HTERT RPE-1 (cell line): ENCODE results near the gene KLHL3.

Experiments used
- in situ Hi-C: fragments of 300-500 bp; cut with MboI; formaldehyde crosslinking; loops from 4 replicates; pipeline ENCODE4 v1.14.3; 2020; ENCODE audit warnings: low sequenced_read_pairs

Gene KLHL3

DNA sequence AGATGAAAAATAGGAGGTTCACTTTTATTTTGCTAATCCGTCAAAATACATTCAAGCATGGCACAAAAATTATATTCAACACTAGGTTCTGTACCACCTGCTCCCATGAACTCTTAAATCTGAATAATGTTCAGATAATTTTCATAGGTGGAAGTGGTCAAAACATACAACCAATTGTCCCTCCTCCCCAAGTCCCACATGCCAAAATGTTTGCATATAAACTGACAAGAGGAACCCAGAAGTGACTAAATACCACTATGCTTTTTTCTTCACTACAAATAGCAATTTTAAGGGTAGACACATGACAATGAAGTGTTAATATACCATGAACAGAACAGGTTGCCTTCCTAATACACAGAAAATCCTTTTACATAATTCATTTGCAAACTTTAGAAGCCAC lies 14.5 kb upstream of the KLHL3 start:
- in situ Hi-C loops, result no loop called here

- in situ Hi-C loops, result no loop called here
Observed at GRCh38 chr5:137747848-137748247, 12.0 kb upstream of the KLHL3 start.

- in situ Hi-C loops, result no loop called here
Observed at GRCh38 chr5:137743031-137743640, 7.2 kb upstream of the KLHL3 start.

DNA sequence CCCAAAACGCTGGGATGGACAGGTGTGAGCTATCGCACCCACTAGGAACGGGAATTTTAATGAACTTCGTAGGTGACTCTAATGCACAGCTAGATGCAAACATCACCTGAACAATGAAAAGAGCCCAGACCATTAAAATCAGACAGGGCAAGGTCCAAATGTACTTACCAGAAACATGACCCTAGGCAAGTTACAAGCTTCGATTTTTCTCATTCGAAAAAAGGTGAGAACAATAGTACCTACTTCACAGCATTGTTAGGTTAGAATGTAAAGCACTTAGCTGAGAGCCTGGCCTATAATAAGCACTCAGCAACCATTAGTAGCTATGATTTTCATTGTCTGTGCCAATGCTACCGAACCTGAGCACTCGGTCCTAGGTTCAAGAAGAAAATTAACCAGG lies 5.8 kb upstream of the KLHL3 start:
- in situ Hi-C loops, result no loop called here

DNA sequence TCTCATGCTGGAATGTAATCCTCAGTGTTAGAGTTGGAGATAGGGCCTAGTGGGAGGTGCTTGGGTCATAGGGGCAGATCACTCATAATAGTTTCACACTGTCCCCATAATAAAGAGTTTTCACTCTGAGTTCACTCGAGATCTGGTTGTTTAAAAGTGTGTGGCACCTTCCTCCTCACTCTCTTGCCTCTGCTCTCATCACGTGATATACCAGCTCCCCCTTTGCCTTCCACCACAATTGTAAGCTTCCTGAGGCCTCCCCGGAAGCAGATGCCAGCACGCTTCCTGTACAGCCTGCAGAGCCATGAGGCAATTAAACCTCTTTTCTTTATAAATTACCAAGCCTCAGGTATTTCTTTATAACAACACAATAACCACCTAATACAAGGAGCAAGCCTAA lies 3.8 kb upstream of the KLHL3 start:
- in situ Hi-C loops, result no loop called here

- in situ Hi-C loops, result no loop called here
Observed at GRCh38 chr5:137738947-137739346, 3.1 kb upstream of the KLHL3 start.

DNA sequence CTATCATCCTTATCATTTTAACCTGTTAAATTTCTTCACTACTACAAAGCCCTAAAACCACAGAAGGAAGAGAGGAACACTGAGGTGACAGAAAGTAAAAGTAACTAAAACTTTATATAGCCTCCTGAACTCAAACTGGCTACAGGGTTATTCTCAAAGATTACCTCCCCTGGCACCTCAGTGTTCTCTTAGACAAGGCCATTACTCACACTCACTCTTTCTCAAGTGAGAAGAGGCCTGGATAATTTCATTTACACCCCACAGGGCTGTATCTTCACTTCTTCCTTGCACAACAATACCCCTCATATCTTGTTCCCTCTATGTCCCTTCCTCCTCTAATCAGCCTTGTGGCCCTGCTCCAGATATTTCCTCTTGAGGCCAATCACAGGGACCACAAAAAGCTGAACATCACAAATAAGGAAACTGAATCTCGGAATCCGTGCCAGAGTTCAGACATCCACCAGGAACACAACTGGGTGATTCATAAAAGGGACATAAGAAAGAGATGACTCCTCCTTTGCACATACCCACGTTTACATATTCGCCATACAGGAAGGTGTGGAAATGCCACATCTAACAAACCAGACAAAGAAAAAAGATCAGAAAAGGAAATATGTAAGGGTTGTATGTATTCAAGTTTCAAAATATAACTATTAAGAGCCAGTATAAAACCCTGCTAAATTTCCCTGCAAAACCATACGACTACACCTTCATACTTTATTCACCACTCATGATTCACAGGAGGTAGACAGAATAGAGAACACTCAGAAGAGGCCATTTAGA lies 1.7 kb upstream of the KLHL3 start:
- in situ Hi-C loops, result no loop called here

GRCh38 chr5:137736496-137736895 lies 607 bp upstream of the KLHL3 start:
- in situ Hi-C loops, result no loop called here

DNA sequence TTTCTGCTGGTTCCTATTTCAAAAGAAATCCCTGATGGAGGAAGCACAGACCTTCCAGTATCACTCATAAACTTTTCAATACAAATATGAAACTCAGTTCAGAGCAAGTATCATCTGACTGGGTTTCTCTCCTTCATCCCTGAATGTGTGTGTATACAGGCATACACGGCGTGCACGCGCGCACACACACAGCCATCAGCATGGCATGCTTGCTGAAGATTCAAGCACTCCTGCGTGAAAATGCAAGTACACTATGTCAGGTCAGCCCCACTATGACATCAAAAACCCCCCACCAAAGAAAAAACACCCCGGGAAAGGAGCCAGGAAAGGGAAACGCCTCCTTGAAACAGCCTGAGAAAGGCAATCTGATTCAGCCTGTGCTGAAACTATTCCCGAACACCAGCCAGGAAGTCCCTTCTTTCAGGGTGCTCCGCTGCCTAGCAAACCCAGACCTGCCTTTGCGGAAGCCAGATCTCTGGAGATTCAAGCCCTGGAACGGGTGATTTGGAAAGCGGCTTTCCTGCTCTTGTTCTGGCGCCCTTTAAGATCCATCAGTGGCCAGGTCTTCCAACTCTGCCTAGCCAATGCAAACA lies 831 bp downstream of the KLHL3 start:
- in situ Hi-C loops, result no loop called here

GRCh38 chr5:137734331-137734730 lies 1.6 kb downstream of the KLHL3 start:
- in situ Hi-C loops, result no loop called here

GRCh38 chr5:137733922-137734321 lies 2.0 kb downstream of the KLHL3 start:
- in situ Hi-C loops, result no loop called here

- in situ Hi-C loops, result no loop called here
Observed at GRCh38 chr5:137733006-137733405, 2.9 kb downstream of the KLHL3 start.

DNA sequence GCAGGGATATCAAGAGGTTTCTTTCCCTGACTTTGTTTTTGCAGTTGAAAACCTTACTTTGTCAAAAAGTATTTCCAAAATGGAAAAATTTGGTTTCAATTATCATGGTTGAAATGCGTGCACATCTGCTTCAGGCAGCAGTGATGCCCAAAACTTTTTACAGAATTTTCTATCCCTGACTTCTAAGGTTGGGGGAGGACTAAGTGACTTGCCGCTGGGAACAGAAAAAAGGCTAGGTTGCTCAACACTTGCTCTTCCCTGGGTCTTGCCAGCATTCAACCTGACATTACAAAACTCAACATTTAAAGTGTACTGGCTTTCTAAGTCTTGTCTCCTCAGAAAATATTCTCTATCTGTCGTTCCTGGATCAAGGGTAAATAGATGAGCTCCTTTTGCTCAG lies 4.7 kb downstream of the KLHL3 start:
- in situ Hi-C loops, result no loop called here

DNA sequence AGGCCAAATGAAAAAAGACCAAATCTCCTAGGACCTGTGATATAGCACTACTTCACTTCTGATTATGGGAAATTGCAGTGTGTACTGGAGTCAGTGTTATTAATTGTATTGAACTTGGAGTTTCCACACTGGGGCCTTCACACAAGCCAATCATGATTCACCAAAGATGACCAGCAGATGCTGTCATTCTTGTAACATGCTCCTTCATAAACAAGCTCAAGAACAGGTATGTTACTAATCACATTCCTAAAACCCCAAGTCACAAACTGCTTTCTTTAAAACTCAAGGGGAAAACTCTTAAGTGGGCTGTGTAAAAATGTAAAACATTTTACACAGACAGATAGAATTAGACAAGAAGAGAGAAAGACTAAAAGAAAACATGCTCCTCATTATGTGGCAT lies 5.6 kb downstream of the KLHL3 start:
- in situ Hi-C loops, result no loop called here

DNA sequence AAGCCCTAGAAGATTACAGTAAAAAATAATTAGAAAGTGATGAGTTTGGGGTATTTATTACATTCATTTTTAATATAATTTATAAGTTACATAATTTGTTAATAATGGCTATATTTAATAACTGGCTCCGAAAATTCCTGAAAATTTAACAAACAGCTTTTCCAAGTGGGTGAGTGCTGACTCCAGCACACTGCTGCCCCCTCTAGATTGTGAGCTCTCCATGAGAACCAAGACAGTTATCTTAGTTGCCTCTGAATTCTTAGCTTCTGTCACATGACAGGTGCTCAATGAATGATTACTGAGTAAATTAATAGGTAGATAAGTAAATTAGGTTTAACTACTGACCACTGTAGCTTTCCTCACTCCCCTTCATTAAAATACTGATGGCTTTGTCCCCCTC lies 7.8 kb downstream of the KLHL3 start:
- in situ Hi-C loops, result no loop called here

GRCh38 chr5:137727623-137728022 lies 8.3 kb downstream of the KLHL3 start:
- in situ Hi-C loops, result no loop called here

DNA sequence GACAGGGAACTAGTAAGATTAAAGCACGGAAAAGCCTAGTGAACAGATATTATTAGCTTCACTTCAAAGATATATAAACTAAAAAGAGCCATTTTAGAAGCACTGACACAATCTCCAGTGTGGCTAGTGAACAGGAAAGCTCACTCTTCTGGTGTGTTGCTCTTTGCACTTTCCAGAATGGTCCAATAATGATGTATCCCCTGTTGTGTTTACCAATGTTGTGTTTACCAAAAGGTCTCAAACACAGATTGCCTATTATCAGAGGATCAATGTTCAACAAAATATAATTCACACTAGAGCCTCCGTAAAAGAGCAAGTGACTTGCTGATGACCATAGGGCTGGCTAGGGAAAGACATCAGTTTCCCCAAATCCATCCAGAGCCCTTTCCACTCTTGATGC lies 11.6 kb downstream of the KLHL3 start:
- in situ Hi-C loops, result no loop called here

DNA sequence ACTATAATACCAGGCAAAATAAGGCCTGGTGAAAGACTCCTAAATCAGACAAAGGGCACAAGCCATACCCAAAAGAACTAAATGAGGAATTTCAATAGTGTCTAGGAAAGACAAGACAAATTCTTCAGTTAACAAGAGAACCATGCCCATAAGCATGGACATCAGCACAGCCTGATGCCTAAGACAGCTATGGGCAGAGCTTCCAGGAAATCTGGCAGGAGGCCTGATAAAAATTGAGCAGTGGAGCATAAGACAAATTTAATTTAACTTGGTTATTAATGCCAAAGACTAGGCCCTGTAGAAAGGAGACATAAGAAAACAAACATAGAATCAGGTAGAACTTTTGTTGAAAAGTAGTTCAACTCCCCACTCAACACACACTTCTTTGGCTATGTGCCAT lies 17.3 kb downstream of the KLHL3 start:
- in situ Hi-C loops, result no loop called here

DNA sequence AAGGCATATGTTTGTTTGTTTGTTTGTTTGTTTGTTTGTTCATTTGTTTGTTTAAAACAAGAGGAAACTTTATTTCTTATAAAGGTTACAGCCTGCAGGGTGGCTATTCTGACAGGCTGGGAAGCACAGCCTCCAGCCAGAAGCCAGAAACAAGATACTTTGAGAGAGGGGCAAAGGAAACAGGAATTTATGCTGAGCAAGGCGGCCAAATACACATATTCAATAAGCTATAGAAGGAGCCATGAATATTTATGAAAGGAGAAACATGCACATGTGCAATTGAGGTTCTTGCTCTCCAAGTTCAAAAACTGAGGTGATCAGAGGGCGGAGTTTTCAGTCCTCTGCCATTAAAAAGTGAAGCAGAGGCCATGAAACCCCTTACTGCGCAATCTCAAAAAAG lies 19.6 kb downstream of the KLHL3 start:
- in situ Hi-C loops, result no loop called here

- in situ Hi-C loops, result no loop called here
Observed at GRCh38 chr5:137715456-137715855, 20.4 kb downstream of the KLHL3 start.

- in situ Hi-C loops, result no loop called here
Observed at GRCh38 chr5:137714946-137715345, 20.9 kb downstream of the KLHL3 start.

GRCh38 chr5:137714494-137714893 lies 21.4 kb downstream of the KLHL3 start:
- in situ Hi-C loops, result no loop called here
